HTERT RPE-1 (cell line): ENCODE results near the gene HMGN4.

Source experiments
- in situ Hi-C: fragments of 300-500 bp; cut with MboI; formaldehyde crosslinking; loops from 4 replicates; pipeline ENCODE4 v1.14.3; 2020; ENCODE audit warnings: low sequenced_read_pairs

The HMGN4 gene

GRCh38 chr6:26545627-26546026, 7.5 kb downstream of the HMGN4 start:
- in situ Hi-C loops, result loop anchor here (25.0 kb wide), 1 partner anchor 208 kb away; no protein-coding TSS in a partner anchor

DNA sequence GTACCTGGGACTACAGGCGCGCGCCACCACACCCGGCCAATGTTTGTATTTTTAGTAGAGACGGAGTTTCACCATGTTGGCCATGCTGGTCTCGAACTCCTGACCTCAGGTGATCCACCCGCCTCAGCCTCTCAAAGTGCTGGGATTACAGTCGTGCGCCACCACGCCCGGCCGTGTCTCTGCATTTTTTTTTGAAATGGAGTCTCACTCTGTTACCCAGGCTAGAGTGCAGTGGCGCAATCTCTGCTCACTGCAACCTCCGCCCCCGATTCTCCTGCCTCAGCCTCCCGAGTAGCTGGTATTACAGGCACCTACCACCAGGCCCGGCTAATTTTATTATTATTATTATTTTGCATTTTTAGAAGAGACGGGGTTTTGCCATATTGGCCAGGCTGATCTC, 9.2 kb downstream of the HMGN4 start:
- in situ Hi-C loops, result loop anchor here (25.0 kb wide), 1 partner anchor 210 kb away; no protein-coding TSS in a partner anchor

DNA sequence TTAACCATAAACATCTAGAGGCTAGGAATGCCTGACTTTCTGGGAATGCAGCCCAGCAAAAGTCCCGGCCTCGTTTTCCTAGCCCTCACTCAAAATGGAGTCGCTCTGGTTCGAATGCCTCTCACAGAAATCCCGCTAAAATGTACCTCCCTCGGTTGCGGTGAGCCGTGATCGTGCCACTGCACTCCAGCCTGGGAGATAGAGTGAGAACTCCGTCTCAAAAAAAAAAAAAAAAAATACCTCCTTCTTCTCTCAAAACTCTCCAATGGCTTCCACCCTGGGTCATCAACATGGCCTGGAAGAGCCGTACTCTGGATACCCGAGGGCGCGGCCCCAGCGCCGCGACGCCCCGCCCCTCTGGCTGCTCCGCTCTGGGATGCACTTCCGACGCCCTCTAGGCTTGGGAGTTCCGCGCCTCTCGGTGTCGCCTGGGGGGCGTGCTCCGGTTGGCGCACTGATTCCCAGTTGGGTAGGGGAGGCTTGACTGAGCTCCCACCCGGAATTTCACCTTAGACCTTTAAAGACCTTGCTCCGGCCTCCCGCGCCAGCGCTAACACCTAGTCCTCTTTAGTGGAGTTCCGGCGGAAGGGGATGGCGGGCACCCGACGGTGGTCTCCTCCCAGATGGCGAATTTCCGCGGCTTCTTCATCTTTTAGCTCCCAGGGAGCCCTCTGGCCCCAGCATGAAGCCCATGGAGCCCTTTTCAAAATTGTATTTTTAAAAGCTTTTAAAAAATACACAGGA, 12.3 kb downstream of the HMGN4 start:
- in situ Hi-C loops, result no loop called here

DNA sequence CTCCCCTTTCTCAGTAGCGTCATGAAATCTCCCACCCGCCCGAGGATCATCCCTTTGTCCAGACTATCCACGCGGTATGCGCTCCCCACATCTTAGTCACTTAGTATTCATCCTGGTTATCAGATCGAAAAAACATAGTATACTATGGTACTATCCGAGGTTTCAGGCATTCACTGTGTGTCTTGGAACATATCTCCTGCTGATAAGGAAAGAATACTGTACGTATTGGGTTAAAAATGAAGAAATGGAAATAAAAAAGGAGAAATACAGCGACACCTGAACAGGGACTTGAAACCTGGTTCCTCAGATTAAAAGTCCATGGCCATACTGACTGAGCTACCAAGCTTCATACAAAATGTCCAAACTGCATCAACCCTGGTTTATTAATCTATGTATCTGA, 14.0 kb downstream of the HMGN4 start:
- in situ Hi-C loops, result no loop called here

GRCh38 chr6:26552640-26553188, 14.5 kb downstream of the HMGN4 start:
- in situ Hi-C loops, result no loop called here

GRCh38 chr6:26553264-26553634, 15.1 kb downstream of the HMGN4 start:
- in situ Hi-C loops, result no loop called here

- in situ Hi-C loops, result no loop called here
Measured at GRCh38 chr6:26553635-26554446, 15.7 kb downstream of the HMGN4 start.

DNA sequence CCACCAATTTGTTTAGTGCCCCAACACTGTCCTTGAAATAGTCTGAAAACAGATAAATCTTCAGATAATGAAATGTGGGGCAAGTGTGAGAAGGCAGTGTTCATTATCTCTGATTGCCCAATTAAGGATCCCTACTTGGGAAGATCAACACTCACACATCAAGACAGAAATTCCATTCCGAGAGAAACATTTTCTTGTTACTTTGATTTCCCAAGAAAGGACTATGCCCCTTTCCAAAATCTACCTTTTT, 16.2 kb downstream of the HMGN4 start:
- in situ Hi-C loops, result no loop called here

- in situ Hi-C loops, result no loop called here
Measured at GRCh38 chr6:26554697-26555504, 16.7 kb downstream of the HMGN4 start.

DNA sequence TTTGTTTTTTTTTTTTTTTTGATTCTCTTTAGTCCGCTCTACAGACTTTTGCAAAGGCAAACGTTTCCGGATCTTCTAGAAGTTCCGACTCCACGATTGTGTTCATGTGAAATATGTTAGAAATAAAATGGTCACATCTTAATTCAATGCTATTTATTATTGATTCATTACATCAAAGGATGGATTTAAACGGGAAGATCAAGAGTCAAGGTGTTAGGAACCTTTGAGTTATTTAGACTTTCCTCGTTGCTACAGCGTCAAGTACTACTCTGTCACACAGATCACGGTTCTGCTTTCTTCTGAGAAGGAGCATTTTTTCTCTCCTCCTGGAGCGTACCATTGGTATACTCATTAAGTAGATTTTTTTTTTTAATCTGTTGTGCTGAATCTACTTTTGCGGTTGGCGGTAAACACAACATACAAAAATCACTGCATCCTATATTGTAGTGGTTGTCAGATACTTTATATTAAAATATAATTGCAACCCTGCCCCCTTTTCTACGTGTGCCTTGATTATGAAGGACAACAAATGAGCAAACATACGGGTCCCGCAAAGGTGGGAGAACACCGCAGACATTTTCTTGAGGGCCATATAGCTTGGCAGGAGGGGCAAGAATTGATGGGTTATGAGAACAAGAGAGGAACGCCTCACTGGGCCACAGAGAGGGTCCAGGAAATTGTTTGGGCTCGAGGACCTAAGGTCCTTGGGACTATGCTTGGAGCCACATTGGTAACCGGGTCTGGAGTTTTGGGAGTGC, 17.5 kb downstream of the HMGN4 start:
- in situ Hi-C loops, result no loop called here

DNA sequence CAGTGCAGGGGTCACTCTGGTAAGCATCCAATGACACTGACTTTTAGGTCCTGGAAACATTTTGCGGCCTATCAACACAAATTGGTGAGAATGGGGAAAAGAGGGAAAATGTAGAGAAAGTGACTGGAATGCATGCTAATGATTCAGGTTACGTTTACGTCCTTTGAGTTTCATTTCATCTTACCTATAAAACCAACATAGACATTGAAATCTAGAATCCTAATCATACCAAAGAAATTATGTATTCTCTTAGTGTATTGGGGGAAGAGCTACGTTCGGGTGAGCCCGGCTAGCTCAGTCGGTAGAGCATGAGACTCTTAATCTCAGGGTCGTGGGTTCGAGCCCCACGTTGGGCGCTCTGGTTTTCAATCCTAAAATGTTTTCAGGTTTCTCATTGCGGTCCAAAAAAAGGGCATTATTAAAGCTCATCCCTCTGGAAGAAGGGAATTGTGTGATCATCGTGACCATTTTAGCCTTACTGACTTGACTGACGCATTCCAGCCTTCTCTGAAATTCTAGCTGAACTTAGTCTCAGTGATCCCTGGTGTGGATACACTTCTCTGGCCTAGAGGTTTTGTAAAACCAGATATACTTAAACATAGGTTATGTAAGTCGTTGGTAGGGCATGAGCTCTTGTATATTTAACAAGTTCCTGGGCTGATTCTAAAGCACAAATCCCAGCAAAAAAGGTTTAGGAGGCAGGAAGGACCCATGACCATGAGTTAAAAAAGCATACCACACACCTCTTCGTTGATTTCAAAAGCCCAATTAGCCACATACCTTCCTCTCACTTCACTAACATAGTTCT, 18.3 kb downstream of the HMGN4 start:
- in situ Hi-C loops, result no loop called here

DNA sequence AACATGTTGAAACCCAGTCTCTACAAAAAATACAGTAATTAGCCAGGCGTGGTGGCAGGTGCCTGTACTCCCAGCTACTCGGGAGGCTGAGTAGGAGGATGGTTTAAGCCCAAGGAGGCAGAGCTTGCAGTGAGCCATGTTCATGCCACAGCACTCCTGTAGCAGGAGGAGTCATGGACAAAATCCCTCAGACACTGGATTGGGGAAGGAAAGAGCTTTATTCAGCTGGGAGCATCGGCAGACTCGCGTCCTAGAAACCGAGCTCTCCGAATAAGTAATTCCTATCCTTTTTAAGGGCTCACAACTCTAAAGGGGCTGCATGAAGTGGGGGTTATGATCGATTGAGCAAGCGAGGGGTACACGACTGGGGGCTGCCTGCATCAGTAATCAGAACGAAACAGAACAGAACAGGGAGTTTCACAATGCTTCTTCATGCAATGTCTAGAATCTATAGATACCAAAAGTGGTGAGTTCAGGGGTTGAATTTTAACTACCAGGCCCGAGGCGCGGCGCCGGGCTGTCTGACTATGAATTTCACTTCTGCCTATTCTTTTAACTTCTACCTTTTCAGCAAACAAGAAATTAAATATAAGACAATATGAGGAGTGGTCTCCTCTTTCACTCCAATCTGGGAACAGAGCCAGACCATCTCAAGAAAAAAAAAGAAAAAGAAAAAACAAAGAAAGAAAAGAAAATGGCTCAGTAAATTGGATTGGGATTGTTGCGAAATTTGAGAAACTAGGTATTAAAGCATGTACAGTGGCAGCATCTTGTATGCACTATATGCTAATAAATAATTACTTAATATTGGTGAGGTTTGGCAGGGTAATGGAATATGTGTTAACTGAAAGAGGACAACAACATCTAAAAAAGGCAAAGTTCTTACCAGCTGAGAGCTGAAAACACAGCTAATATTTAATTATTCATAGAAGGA, 23.6 kb downstream of the HMGN4 start:
- in situ Hi-C loops, result no loop called here

DNA sequence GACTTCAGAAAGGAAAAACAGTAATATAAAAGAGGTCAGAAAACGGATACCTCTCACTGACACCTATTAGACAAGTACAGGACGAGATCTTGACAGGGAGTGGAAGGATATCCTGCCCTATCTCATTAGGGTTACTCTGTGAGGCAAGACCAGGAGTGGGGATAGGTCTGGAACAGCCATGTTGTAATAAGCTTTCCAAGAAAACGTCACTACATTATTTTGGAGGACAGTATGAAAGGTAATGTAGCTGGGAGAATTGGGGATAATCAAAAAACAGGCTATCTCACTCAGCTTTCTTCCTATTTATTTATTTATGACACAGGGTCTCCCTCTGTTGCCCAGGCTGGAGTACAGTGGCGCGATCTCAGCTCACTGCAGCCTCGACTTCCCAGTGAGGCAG, 25.3 kb downstream of the HMGN4 start:
- in situ Hi-C loops, result no loop called here

DNA sequence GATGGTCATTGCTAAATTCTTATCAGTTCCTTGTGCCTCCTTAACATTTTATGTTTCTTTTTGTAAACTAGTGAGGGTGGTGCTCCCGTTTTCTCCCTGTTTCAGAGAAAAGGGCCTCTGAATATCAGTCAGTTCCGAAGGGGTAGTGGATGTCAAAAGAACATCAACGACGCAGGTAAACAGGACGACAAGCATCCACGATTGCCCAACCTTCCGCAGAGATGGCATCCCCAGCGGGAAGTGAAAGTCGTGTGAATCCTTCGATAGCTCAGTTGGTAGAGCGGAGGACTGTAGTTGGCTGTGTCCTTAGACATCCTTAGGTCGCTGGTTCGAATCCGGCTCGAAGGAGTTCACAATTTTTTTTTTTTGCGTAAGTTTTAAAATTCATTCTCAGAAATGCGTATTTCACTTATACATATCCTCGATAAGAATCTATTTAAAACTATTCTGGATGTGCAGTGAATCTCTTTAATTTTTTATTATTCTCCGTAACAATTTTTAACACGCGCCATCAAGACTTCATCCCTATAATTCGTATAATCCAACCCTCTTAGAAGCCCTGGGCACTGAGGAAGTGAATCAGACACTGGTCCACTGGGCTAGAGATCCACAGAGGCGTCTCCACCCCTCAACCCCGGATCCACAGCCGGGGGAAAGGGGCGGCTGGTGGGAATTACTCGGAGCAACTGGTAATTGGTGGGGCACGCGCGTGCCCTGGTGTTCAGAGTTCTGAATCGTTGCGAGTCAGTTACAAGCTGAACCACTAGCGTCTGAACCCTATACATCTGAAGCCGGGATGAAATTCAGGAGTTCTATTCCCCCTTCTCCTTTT, 30.7 kb downstream of the HMGN4 start:
- in situ Hi-C loops, result no loop called here

GRCh38 chr6:26569433-26569764, 31.2 kb downstream of the HMGN4 start:
- in situ Hi-C loops, result no loop called here

GRCh38 chr6:26570027-26570809, 32.1 kb downstream of the HMGN4 start:
- in situ Hi-C loops, result no loop called here

DNA sequence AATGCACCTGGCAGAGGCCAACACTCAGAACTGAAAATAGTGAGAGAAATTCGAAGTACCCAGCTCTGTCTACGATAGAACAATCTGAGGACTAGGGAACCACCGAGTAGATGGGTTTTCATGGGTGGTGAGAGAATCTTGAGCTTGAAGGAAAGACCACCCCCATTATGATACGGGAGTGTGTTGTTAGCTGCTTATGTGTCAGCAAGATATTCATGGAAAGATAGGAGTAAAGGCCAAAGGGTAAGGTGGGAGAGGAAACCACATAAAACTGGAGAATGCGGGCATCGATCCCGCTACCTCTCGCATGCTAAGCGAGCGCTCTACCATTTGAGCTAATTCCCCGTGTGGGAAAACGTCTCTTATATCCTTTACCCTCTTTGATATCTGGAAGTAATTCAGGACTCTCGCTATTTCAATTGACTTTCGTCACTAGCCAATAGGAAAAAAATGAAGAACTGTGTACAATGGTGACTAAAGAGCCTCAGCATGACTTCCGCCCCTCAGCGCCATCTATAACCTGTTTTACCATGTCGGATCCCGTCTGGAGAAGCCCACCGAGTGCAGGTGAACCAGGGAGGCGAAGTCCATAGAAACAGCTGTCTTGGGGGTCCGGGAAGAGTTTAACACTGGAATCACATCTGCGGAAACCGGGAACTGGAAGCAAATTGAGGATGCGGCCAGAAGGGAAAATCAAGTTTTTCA, 33.6 kb downstream of the HMGN4 start:
- in situ Hi-C loops, result no loop called here
